ENCODE results near the gene EDRF1.

- TF ChIP-seq, protein P1, sequence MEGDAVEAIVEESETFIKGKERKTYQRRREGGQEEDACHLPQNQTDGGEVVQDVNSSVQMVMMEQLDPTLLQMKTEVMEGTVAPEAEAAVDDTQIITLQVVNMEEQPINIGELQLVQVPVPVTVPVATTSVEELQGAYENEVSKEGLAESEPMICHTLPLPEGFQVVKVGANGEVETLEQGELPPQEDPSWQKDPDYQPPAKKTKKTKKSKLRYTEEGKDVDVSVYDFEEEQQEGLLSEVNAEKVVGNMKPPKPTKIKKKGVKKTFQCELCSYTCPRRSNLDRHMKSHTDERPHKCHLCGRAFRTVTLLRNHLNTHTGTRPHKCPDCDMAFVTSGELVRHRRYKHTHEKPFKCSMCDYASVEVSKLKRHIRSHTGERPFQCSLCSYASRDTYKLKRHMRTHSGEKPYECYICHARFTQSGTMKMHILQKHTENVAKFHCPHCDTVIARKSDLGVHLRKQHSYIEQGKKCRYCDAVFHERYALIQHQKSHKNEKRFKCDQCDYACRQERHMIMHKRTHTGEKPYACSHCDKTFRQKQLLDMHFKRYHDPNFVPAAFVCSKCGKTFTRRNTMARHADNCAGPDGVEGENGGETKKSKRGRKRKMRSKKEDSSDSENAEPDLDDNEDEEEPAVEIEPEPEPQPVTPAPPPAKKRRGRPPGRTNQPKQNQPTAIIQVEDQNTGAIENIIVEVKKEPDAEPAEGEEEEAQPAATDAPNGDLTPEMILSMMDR (IDR thresholded peaks at IDR 0.05) = no peak
- TF ChIP-seq EZH2 (IDR thresholded peaks at IDR 0.05; ENCODE audit: borderline replicate concordance, insufficient read depth, low read depth, low read length, poor library complexity, severe bottlenecking) = no peak
These were observed 7.9 kb downstream of the EDRF1 start for GRCh38 chr10:125727436-125727835.

Data from B cell (primary cell).